Endothelial cell of umbilical vein (primary cell): Measurements from ENCODE around the gene PPP2R2D. TPM values are rescaled to one million over a fixed set of nuclear protein-coding genes. Genes with fewer than 3 reads are reported as not detected.

Source experiments
- BruUV-seq: library from RNA; stranded (reverse); fragments of 400-500 nt; replicated peaks from 2 replicates; lab custom pipeline; 2021; lab: Mats Ljungman, UMichigan
- CTCF ChIA-PET: fragments of 300-600, 350-600 bp; sonication (Branson Sonifier 250); formaldehyde crosslinking; loops from one replicate; lab custom pipeline; 2021; ENCODE audit warnings: antibody characterized with exemption, inconsistent platforms; lab: Charles Lee
- POLR2A ChIA-PET: fragments of 300-600, 350-600 bp; sonication (Branson Sonifier 250); formaldehyde crosslinking; loops from one replicate; lab custom pipeline; 2021; ENCODE audit warnings: antibody characterized with exemption, inconsistent platforms; lab: Charles Lee
- DNase-seq: peaks from one replicate; pipeline ENCODE4 v3.0.0-alpha.2; 2011; ENCODE audit warnings: low read depth, low spot score
- FAIRE-seq: peaks from 2 replicates; lab custom pipeline; 2011; peaks lifted over from hg19 to GRCh38; lab: Jason Lieb, UNC
- H2AFZ ChIP-seq: 2 replicates; pipeline ENCODE4 v1.6.0; 2012; ENCODE audit warnings: low read depth, low read length, control low read depth, inconsistent platforms
- H3K27ac ChIP-seq: 2 replicates; pipeline ENCODE4 v1.5.1; 2011; ENCODE audit warnings: low read depth, mild to moderate bottlenecking, control low read depth, low read length, moderate library complexity; ENCODE audit not compliant: insufficient read depth
- H3K27me3 ChIP-seq, 2 experiments: 2 replicates each; pipeline versions ENCODE4 v1.6.0 to v1.6.1; 2011; ENCODE audit warnings: low read length in 2 of 2, mixed read lengths in 1 of 2; ENCODE audit not compliant: control insufficient read depth in 2 of 2, insufficient read depth in 2 of 2
- H3K36me3 ChIP-seq, 2 experiments: 2 replicates in 1 of 2; 3 replicates in 1 of 2; pipeline ENCODE4 v1.5.1; 2011; ENCODE audit warnings: low read length in 2 of 2, mild to moderate bottlenecking in 1 of 2, moderate library complexity in 1 of 2; ENCODE audit not compliant: control insufficient read depth in 2 of 2, insufficient read depth in 2 of 2; ENCODE audit errors: extremely low read depth in 1 of 2
- H3K4me1 ChIP-seq: 3 replicates; pipeline ENCODE4 v1.5.1; 2011; ENCODE audit warnings: mild to moderate bottlenecking, low read length; ENCODE audit not compliant: control insufficient read depth, insufficient read depth; ENCODE audit errors: extremely low read depth
- H3K4me2 ChIP-seq: 2 replicates; pipeline ENCODE4 v1.6.1; 2011; ENCODE audit warnings: low read length, control low read depth, mixed read lengths; ENCODE audit not compliant: insufficient read depth
- H3K4me3 ChIP-seq, 3 experiments: fragments of 200-600 bp in 1 of 3; sonication (generic), shearing (Covaris generic) in 1 of 3; replicated peaks in 1 of 3; 2 replicates each; pipeline ENCODE4 v1.5.1; 2011 to 2016; ENCODE audit warnings: control low read depth in 3 of 3, low read length in 3 of 3, mild to moderate bottlenecking in 2 of 3, inconsistent platforms in 1 of 3, low read depth in 1 of 3, moderate library complexity in 1 of 3; ENCODE audit not compliant: insufficient read depth in 1 of 3
- H3K79me2 ChIP-seq: 2 replicates; pipeline ENCODE4 v1.6.0; 2012; ENCODE audit warnings: low read length, inconsistent platforms; ENCODE audit not compliant: control insufficient read depth, insufficient read depth
- H3K9ac ChIP-seq: replicated peaks from 2 replicates; pipeline ENCODE3; 2011; ENCODE audit warnings: low read length, control low read depth; ENCODE audit not compliant: insufficient read depth; ENCODE audit errors: extremely low read depth
- H3K9me1 ChIP-seq: replicated peaks from 3 replicates; pipeline ENCODE4 v1.6.0; 2011; ENCODE audit warnings: mild to moderate bottlenecking, low read length; ENCODE audit not compliant: control insufficient read depth, insufficient read depth; ENCODE audit errors: extremely low read depth
- H3K9me3 ChIP-seq: replicated peaks from 2 replicates; pipeline ENCODE4 v1.5.1; 2012; ENCODE audit warnings: low read length, inconsistent platforms; ENCODE audit not compliant: control insufficient read depth, insufficient read depth
- H4K20me1 ChIP-seq: replicated peaks from 2 replicates; pipeline ENCODE3; 2011; ENCODE audit warnings: mild to moderate bottlenecking, low read length; ENCODE audit not compliant: control insufficient read depth, insufficient read depth; ENCODE audit errors: extremely low read depth
- EZH2 ChIP-seq: IDR thresholded peaks from 2 replicates; pipeline ENCODE4 v1.6.1; 2012; ENCODE audit warnings: borderline replicate concordance, low read depth, mild to moderate bottlenecking, moderate library complexity, low read length, inconsistent platforms; ENCODE audit not compliant: severe bottlenecking
- FOS ChIP-seq: IDR thresholded peaks from 2 replicates; pipeline ENCODE4 v1.6.1; 2011; ENCODE audit warnings: mild to moderate bottlenecking, low read length, moderate library complexity, borderline replicate concordance; ENCODE audit not compliant: insufficient read depth
- GATA2 ChIP-seq: IDR thresholded peaks from 2 replicates; pipeline ENCODE4 v1.7.0; 2011; ENCODE audit warnings: low read depth, mild to moderate bottlenecking, moderate library complexity, mixed read lengths, low read length; ENCODE audit not compliant: insufficient read length, insufficient read depth
- JUN ChIP-seq: IDR thresholded peaks from 2 replicates; pipeline ENCODE4 v1.6.1; 2011; ENCODE audit warnings: borderline replicate concordance, low read depth; ENCODE audit not compliant: insufficient read length, insufficient read depth
- MYC ChIP-seq: IDR thresholded peaks from one replicate; pipeline ENCODE4 v1.6.1; 2011; ENCODE audit warnings: mild to moderate bottlenecking, low read depth, low read length
- POLR2A ChIP-seq: IDR thresholded peaks from 2 replicates; pipeline ENCODE4 v1.6.1; 2012; ENCODE audit warnings: low read depth, mild to moderate bottlenecking, control low read depth, low read length
- POLR2AphosphoS5 ChIP-seq: IDR thresholded peaks from 2 replicates; pipeline ENCODE4 v1.6.1; 2012; ENCODE audit warnings: low read depth, mild to moderate bottlenecking, control low read depth, low read length, moderate library complexity; ENCODE audit not compliant: insufficient read depth
- dilution Hi-C: fragments of 300-500 bp; cut with MboI; formaldehyde crosslinking; loops from one replicate; pipeline ENCODE4 v1.15.0; 2019; ENCODE audit warnings: low sequenced_read_pairs; ENCODE audit not compliant: extremely low pct_ligation_motif_present
- intact Hi-C: fragments of 100-400 bp; cut with micrococcal nuclease; formaldehyde crosslinking; loops from one replicate; pipeline ENCODE4 v1.10.0; 2022
- polyA plus RNA-seq, 4 experiments: library from polyadenylated mRNA; depleted of rRNA in 3 of 4; stranded (reverse) in 3 of 4; unstranded in 1 of 4; fragments of >200 nt; gene quantifications; 2 replicates each; pipeline versions ENCODE4 v1.2.1 to v1.2.3, GENCODE V29; 2011 to 2012; ENCODE audit warnings: missing spikeins in 1 of 4
- total RNA-seq: library from RNA; stranded (reverse); gene quantifications from 2 replicates; pipeline ENCODE4 v1.2.3, GENCODE V29; 2021
- TF ChIP-seq, protein P1 (sequence below): IDR thresholded peaks from 2 replicates; pipeline ENCODE4 v1.6.1; 2011; ENCODE audit not compliant: insufficient read depth, insufficient read length
- TF ChIP-seq, protein P2 (sequence below), 2 donors: IDR thresholded peaks; 1 replicate in 1 of 2; 2 replicates in 1 of 2; pipeline ENCODE4 v1.5.1; 2011; ENCODE audit warnings: low read length in 2 of 2, mild to moderate bottlenecking in 2 of 2, moderate library complexity in 2 of 2, control low read depth in 1 of 2, inconsistent platforms in 1 of 2, low read depth in 1 of 2; ENCODE audit not compliant: insufficient read depth in 1 of 2; ENCODE audit errors: extremely low read depth in 1 of 2

The PPP2R2D gene
- total and polyA plus RNA-seq, 2 donors (not counting 3 experiments of a cell fraction or from before 2014, with no cell fraction given) = 29.9 to 36.3 TPM

DNA sequence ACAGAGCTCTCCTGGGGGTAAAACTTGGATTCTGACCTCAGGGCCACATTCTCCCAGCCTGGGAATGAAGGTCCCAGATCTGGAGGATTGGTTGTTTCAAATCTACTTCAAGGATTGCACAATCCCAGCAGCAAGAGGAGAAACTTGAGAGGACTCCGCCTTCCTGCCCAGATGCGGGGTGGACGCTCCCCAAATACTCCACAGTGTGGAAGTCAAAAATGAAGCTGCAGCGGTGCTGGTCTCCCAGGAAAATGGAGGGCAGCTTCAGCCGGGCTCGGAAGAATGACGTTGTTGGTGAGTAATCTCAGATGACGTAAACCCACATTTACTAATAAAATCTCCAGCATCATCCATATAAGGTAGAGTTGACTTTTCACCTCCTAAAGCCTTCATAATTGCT lies 31.5 kb upstream of the PPP2R2D start:
- CTCF ChIA-PET = no interaction called here

More for the DNA sequence above, 31.5 kb upstream of the PPP2R2D start:
- no peaks in the 10 kb centered on the region for H3K9me1 ChIP-seq
- DNase-seq (no peak), FAIRE-seq (no peak)
- no peaks in the 10 kb centered on the region for H3K79me2 ChIP-seq
- POLR2A ChIA-PET = no interaction called here
- no TSS peak for BruUV-seq
- H2AFZ ChIP-seq = no peak overlapping the region
- no peak overlapping the region for H3K4me2 ChIP-seq
- no peak overlapping the region for H3K27ac ChIP-seq
- H3K9me3 ChIP-seq = no peaks in the 10 kb centered on the region
- H3K4me3 ChIP-seq = no peak overlapping the region
- H3K9ac ChIP-seq = no peak overlapping the region
- no peaks in the 10 kb centered on the region for H3K27me3 ChIP-seq
- H4K20me1 ChIP-seq = no peaks in the 10 kb centered on the region
- no peaks in the 10 kb centered on the region for H3K36me3 ChIP-seq
- intact Hi-C loops = no loop called here
- TF ChIP-seq JUN = no peak
- TF ChIP-seq POLR2AphosphoS5 = no peak
- TF ChIP-seq, protein P1, sequence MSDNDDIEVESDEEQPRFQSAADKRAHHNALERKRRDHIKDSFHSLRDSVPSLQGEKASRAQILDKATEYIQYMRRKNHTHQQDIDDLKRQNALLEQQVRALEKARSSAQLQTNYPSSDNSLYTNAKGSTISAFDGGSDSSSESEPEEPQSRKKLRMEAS = no peak
- TF ChIP-seq POLR2A = no peak
- no peak for TF ChIP-seq FOS
- TF ChIP-seq EZH2 = no peak
- no peak for TF ChIP-seq GATA2
- no peak for TF ChIP-seq MYC
- TF ChIP-seq, protein P2, sequence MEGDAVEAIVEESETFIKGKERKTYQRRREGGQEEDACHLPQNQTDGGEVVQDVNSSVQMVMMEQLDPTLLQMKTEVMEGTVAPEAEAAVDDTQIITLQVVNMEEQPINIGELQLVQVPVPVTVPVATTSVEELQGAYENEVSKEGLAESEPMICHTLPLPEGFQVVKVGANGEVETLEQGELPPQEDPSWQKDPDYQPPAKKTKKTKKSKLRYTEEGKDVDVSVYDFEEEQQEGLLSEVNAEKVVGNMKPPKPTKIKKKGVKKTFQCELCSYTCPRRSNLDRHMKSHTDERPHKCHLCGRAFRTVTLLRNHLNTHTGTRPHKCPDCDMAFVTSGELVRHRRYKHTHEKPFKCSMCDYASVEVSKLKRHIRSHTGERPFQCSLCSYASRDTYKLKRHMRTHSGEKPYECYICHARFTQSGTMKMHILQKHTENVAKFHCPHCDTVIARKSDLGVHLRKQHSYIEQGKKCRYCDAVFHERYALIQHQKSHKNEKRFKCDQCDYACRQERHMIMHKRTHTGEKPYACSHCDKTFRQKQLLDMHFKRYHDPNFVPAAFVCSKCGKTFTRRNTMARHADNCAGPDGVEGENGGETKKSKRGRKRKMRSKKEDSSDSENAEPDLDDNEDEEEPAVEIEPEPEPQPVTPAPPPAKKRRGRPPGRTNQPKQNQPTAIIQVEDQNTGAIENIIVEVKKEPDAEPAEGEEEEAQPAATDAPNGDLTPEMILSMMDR (IDR thresholded peaks at IDR 0.05; ENCODE audit: extremely low read depth in 1 of 2, insufficient read depth in 1 of 2, low read depth in 1 of 2, low read length in 2 of 2) = no peak
- no peaks in the 10 kb centered on the region for H3K4me1 ChIP-seq
- dilution Hi-C loops = no loop called here
